ENCODE measurements around the gene PRKG1. TPM values are rescaled to one million over a fixed set of nuclear protein-coding genes. Genes with fewer than 3 reads are reported as not detected.

Gene PRKG1
- total and polyA plus RNA-seq, 2 of the 8 experiments (the other 6 are each of a cell fraction or from before 2014, with no cell fraction given) = 4.2 to 15.2 TPM

DNA sequence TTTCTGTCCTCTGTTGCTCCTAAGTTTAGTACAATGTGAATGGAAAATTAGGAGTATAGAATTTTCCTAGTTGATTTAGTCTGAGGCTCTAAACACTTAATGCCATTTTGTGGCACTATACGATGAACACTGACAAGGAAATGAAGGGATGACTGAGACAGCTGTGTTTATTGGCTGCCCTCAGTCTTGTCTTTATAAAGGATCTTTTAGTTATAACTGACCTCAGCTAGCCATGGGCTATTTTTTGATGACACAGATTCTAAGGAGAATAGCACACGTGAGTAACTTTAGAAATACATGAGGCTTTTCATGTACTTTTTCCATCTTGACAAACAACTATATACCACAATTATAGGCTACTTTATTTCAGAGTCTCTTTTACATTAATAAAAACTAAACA is 113.7 kb downstream of the PRKG1 start:
- Histone ChIP-seq H3K23me2 (ENCODE audit: low read depth, low read length) (no peaks in the 10 kb centered on the region; the same call in 1 of the 2 replicates), H3K14ac (ENCODE audit: insufficient read length) (no peak overlapping the region), H3K4ac (replicated peaks; ENCODE audit: insufficient read length, low read depth, low read length) (no peak overlapping the region), H2AFZ (ENCODE audit: low read length) (no peak overlapping the region), H4K20me1 (replicated peaks in 1 of 2; ENCODE audit: control insufficient read depth in 1 of 2, insufficient read depth in 2 of 2, low read length in 2 of 2) (no peaks in the 10 kb centered on the region), H3K27ac (ENCODE audit: low read depth, low read length) (no peak overlapping the region), H2AK5ac (ENCODE audit: low read depth, low read length) (no peak overlapping the region), H3K9ac (replicated peaks in 1 of 4; ENCODE audit: extremely low read depth in 1 of 4, low read depth in 3 of 4, low read length in 3 of 4) (no peak overlapping the region), H3K56ac (replicated peaks; ENCODE audit: insufficient read length, low read depth, low read length) (no peak overlapping the region), H4K8ac (ENCODE audit: extremely low read depth, insufficient read depth, low read length) (no peak overlapping the region), H3K79me1 (ENCODE audit: low read depth, low read length) (no peaks in the 10 kb centered on the region), H3K9me3 (ENCODE audit: insufficient read depth in 2 of 2, low read depth in 1 of 2, low read length in 1 of 2) (no peaks in the 10 kb centered on the region), H3K79me2 (ENCODE audit: control insufficient read depth in 1 of 2, insufficient read depth in 2 of 2, low read length in 2 of 2) (no peaks in the 10 kb centered on the region), H4K91ac (replicated peaks; ENCODE audit: insufficient read length, low read length) (no peak overlapping the region), H2BK120ac (replicated peaks; ENCODE audit: low read depth, low read length) (no peak overlapping the region), H4K5ac (ENCODE audit: insufficient read length, low read depth, low read length) (no peak overlapping the region), H2BK12ac (ENCODE audit: low read depth, low read length) (no peak overlapping the region), H3K23ac (ENCODE audit: insufficient read length) (no peak overlapping the region), H2BK15ac (ENCODE audit: low read length) (no peak overlapping the region), H3K36me3 (ENCODE audit: control insufficient read depth in 2 of 4, insufficient read depth in 4 of 4, low read length in 3 of 4) (no peaks in the 10 kb centered on the region), H3K27me3 (replicated peaks in 1 of 4; ENCODE audit: control insufficient read depth in 3 of 4, extremely low read depth in 1 of 4, insufficient read depth in 3 of 4, low read length in 3 of 4) (no peaks in the 10 kb centered on the region), H3K4me2 (ENCODE audit: insufficient read depth in 1 of 2, low read depth in 2 of 2, low read length in 2 of 2) (no peak overlapping the region), H2BK20ac (ENCODE audit: low read length) (no peak overlapping the region), H2BK5ac (ENCODE audit: low read depth, low read length) (no peak overlapping the region), H3K4me1 (replicated peaks in 1 of 4; ENCODE audit: control insufficient read depth in 3 of 4, insufficient read depth in 4 of 4, low read length in 3 of 4) (no peaks in the 10 kb centered on the region), H3K18ac (ENCODE audit: extremely low read depth, low read length) (no peak overlapping the region), H3K4me3 (ENCODE audit: extremely low read depth in 1 of 4, insufficient read depth in 2 of 4, low read depth in 3 of 4, low read length in 4 of 4) (no peak overlapping the region)
- WGBS, 2 experiments (ENCODE audit: extremely low coverage in 1 of 2, insufficient coverage in 1 of 2, insufficient read length in 1 of 2, insufficient replicate concordance in 2 of 2, low coverage in 1 of 2, low lambda C conversion rate in 2 of 2, missing lambda C conversion rate in 1 of 2) = 83% methylated on average over 2 of the region's 2 CpGs; no CpG with 5 or more reads in 1 of the 2 experiments
- ChIA-PET POLR2A (ENCODE audit: partially characterized antibody) (no interaction called here), CTCF (ENCODE audit: partially characterized antibody) (interaction anchor here (1.3 kb wide), 1 partner anchor 18 kb away, joined by 3 read pairs; no protein-coding TSS in a partner anchor)
- no peak for DNase-seq (ENCODE audit: low read depth in 1 of 2, low spot score in 2 of 2)
- no peak for FAIRE-seq
- no peak for TF ChIP-seq EP300 (IDR thresholded peaks at IDR 0.05; ENCODE audit: borderline replicate concordance in 1 of 2, low read depth in 2 of 2, low read length in 2 of 2)

Measured in H1 (cell line).